HG02885 (cell line): Measurements from ENCODE around the gene KIF25.

Experiments used
- ATAC-seq: cut with Tn5 transposase; IDR thresholded peaks from one replicate; pipeline ENCODE4 v1.9.1; 2021; ENCODE audit warnings: mild to moderate bottlenecking; ENCODE audit not compliant: unreplicated experiment, poor library complexity

Gene KIF25

DNA sequence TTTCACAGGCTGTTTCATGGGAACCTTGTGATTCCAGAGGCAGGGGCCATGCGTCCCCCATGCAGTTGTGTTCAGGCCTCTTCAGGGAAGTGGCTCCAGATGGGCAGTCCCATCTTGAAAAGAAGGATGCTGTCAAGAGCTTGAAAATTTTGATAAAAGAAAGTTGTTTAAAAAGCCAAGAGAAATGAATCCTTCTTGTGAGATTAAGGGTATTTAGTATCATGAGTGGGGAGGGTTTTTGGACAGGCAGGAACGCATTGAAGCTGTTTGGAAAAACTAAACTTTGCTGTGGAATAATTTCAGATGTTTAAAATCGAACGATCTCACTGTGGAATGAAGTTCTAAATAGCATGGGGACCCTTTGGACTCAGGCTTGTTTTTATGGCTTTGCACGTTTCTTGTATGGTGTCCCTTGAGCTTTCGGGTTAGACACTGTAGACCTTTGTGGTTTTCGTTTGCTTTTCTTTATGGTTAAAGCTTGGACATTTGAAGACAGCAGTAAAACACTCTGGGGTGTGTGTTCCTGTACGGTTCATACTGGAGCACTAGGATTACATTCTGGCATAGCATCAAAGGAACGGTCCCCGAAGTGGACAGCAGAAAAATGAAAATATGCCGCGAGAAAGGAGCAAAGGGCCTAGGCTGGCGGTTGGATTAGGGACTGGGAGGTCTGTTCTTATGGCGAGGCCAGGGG, 18.2 kb downstream of the KIF25 start:
- no peak for ATAC-seq

DNA sequence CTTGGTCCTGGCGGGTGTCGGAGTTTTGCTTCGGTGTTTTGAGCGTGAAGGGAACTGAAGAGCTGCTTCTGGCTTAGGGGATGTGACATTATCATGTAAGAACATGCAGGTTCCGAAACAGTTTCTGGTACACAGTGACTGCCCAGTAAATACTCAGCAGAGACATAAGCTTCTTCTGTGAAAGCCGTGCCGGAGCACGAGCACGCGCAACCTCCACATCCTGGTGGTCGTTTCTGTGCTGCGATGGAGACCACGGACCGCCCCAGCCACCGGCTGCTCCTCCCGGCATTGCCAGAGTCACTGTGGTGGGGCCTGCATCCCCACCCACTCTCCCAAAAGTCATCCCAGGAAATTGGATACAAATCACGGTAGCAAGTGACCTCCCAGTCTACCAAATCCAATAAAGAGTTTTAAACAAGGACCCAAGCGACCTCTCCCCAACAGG, 18.7 kb downstream of the KIF25 start:
- no peak for ATAC-seq

DNA sequence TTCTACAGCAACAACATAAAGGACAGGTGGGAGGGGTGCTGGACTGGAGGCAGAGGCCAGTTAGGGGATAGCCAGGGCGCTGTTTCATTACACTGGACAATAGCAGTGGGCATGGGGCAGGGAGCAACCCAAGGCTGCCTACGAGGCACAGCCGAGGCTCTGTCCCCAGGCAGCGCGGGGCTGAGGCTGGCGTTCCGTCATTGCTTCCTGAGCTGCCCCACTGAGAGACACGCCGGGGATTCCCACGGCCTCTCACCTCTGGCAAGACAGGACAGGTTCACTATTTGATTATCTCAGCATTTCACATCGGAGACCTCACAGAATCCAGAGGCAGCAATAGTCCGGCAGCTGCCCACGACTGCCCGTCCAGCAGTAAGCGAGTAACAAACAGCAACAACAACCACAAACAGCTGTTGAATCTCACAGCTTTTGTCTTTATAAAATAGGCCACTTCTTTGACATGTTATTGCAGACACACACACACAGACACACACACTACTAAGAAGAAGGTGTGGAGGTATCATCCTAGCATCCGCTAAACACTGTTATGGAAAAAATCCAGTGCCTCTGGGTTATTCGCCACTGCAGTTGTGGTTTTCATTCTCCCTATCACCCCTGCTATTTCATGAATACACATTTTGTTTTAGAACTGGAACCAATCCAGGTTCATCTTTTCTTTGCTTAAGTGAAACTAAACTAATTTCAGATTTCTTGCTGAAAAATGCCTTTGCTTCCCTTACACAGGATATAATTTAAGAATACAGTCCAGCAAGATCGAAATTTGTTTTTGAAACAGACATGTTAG, 19.5 kb downstream of the KIF25 start:
- no peak for ATAC-seq

DNA sequence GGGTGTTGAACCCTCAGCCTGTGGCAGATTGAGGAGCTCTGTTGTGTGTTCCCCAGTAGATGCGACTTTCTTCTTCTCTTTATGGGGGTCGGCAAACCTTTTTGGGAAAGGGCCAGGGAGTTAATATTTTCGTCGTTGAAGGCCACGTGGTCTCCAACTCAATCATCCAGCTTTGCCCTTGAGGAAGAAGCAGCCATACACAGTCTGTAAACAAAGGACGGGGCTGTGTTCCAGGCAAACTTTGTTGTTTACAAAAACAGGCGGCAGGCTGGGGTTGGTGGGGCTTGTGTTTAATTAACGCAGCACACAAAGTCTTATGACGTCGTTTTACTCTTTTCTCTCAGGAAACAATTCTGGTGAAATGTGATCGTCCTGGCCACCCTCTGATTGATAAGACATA, 20.2 kb downstream of the KIF25 start:
- ATAC-seq: no peak

DNA sequence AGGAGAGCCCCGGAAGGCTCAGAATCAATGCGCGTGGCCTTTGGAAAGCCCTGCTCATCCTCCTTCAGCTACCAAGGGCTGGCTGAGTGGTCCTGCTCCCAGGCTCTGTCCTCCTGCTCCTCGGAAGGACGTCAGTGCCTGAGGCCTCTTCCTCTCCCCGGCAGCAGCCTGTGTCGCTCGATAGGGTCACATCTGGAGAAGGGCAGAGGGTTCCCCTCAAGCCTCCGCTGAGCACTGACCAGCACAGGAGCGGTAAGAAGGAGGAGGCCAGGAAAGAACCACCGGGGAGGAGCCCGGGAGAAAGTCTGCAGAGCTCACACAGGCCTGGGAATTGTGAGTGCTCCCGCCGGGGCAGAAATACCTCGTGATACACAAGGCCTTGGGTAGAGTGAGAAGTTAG, 21.2 kb downstream of the KIF25 start:
- no peak for ATAC-seq

DNA sequence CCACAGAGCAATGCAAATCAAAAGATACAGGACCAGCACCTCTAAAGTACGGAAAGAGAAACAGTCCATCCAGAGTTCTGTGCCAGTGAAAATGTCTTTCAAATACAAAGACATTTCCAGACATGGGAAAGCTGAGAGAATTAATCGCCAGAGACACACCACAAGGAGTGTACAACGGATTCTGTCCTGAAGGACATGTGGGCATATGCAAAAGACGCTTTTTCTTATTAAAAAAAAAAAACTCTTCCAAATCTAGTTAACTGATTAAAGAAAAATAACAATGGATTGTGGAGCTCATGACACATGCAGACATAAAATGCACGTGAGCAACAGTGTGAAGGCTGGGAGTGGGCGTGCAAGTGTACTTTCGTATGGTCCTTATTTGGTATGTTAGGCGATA, 22.8 kb downstream of the KIF25 start:
- ATAC-seq: no peak

DNA sequence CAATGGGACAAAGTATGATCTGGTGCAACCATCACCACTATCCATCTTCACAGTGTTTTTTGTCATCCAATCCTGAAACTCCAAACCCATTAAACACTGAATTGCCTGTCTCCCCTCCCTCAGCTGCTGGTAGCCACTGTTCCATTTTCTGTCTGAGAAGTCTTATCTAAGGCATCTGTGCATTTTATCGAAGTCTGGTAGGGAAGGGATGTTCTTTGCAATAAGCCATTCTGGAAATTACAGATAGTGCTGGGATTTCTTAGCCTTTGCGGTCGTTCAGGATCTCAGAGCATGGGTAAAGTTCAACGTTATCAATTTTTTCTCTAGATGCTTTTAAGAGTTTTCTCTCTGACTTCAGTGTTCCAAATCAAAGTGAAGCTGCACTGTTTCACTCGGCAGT, 24.1 kb downstream of the KIF25 start:
- no peak for ATAC-seq

DNA sequence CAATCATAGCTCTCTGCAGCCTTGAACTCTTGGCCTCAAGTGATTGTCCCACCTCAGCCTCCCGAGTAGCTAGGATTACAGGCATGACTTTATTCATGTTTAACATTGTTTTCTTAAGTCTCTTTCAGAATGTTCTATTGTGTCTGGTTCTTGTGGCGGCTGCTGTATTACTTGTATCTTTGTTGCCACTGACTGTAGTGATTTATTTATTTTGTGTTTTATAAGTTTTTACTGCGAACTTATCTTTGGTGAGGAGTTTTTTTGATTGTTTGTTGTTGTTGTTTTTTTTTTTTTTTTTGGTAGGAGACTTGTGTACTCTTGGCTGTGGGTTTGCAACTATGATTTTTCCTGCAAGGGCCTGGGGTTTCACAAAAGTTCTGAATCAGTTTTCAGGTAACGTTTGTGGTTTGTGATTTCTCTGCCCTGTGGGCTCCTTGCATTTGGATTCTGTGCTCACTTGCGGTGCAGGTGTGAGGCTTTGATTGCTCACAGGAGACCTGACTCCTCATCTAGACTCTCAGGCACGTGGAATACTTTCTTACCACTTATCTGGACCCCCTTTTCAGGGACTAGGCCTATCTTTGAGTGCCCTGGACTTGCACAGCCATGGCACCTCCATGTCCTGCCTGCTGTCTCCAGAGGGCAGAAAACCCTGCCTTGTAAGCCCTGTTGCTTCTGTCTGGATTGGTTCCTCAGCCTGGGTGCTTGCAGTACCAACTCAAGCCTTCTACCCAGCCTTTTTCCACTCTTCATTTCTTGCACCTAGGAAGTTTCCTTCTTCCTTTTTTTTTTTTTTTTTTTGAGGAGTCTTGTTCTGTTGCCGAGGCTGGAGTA, 25.2 kb downstream of the KIF25 start:
- no peak for ATAC-seq

DNA sequence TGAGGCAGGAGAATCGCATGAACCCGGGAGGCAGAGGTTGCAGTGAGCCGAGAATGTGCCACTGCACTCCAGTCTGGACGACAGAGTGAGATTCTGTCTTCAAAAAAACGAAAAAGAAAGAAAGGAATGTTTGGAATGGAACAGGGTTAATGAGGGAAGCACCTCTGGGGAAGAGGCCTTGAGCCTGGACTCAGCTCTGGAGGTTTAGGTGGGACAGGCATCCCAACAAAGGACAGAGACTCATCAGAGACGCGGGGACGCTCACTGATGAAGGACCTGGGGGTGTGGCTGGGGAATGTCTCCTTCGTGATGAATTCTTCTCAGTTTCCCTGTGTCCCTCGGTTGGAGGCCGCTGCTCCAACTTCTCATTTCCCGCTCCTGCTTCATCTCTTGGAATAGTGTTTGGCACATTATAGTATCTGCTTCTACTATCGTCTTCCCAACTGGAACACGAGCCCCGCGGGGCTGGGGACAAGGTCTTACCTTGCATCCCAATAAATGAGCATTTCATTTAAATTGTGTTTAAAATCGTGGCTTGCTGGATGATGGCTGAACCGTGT, 27.6 kb downstream of the KIF25 start:
- no peak for ATAC-seq

DNA sequence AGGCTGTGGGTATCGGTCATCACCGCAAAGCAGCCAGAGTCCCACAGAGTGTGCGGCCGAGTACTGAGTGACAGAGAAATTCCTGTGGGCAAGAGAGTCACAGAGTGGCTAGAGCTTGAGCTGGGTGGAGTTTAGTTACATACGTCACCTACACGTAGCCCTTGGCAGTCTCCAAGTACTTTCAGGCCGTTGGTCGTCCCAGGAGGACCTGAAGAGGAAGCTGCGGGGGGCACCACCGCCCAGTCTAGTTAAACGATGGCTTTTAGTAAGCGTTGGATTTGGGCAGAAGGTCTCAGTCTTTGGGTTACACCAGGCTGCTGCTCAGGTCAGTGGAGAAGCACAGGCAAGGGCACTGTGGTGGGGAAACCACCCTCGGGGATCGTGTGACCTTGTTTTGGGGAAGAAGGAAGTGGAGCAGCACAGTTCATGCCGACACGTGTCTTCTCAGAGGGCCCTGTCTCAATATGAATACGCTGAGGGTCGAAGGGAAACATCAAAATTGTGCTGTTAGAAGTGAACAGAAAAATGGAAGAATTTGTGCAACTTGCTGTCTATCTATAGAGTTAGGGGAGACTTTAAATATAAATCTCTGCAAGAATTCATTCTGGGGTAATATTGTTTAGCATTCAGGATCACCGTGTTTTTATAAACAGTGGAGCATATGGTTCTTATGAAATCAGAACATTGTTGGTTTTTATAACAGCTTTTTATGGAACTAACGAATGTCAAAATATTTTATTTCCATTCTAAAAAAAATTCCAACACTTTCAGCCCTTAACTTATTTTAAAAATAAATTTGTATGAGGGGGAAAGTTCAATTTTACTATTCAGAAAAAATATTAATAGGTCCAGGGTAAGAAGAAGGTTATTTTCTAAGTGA, 28.6 kb downstream of the KIF25 start:
- no peak for ATAC-seq

DNA sequence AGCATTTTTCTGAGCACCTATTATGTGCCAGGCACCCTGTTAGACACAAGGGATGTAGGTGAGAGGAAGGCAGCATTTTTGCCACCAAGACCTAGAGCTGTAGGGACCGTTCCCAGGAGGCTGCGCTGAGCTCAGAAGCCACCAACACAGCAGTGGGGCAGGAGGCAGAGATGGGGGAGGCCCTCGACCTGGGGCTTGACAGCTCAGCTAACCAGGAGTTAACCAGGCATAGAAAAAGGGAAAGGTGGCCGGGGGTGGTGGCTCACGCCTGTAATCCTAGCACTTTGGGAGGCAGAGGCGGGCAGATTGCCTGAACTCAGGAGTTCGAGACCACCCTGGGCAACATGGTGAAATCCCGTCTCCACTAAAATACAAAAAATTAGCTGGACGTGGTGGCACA, 29.5 kb downstream of the KIF25 start:
- ATAC-seq: no peak

DNA sequence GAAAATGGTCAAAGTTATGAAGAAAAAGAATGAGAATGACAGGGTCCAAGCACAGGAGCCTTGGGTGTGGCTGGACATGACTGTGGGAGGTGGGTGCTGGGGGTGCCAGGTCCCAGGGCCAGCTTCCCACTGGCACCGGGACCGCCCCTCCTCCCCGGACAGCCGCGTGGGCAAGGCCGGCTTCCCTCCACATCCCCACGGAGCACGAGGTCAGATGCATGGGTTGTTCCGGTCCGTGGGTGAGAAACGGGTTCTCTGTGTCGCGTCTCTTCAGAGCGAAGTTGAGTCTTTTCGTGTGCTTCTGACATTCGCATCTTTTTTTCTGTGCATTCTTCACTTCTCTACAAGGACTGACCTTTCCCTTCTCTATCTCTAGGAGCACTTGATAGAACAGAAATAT, 30.1 kb downstream of the KIF25 start:
- ATAC-seq: no peak

DNA sequence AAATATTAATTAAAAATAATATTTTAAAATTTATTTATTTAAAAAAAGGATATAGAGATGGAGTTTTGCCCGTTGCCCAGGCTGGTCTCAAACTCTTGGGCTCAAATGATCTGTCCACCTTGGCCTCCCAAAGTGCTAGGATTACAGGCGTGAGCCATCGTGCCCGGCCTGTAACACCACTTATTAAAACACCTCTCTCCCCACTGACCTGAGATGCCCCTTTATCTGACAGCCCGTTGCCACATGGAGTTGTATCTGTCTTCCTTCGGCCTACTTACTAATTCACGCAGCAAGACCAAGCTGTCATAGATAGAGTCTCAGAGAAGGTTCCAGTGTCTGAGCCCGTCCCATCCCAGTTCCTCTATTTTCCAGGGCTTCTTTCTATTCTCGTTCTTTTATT, 30.7 kb downstream of the KIF25 start:
- no peak for ATAC-seq

DNA sequence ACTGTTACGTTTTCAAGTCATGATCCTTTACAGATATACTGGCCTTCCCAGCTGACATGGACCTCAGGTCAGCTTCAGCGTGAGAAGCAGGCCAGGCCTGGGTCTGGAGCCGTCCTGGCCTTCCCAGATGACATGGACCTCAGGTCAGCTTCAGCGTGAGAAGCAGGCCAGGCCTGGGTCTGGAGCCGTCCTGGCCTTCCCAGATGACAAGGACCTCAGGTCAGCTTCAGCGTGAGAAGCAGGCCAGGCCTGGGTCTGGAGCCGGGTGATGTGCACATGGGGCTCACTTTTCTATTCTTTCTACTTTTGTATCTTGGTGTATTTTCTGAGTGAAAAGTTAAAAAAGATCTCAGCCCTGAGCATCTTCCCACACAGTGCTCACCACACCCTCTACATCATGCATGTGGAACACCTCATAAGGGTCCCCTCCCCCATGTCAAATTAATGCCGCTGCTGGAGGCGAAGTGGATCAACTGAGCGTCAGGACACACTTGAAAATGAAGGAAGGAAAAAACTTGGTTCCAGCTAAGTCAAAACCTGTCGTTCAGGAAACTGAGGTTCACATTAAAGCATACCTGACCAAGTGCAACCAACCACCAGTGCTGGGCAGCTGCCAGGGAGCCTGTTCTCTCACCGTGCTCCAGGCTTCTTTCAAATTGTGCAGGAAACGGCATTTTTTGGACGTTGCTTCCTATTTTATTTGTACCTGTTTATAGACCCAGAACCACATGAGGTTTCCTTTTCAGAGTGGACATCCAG, 32.2 kb downstream of the KIF25 start:
- no peak for ATAC-seq

DNA sequence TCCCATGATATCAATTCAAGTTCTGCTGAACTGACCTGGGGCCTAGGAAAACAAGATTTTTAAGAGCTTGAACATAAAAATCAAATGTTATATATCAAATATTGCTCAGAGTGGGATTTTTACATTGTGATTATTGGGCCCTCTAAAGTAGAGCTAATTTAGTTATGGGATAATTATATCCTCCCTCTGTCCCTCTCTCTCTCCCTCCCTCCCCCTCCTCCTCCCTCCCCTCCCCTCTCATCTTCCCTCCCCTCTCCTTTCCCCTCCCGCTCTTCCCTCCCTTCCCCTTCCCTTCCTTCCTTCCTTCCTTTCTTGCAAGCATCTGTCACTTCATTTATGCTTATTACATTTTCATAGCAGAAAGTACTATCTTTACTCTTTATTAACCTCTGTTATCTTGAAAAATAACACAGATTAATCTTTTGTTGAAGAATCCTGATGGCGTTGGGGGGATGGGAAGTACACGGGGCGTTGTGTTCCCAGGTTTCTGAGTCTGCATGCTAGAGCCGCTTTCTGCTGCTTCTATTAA, 32.8 kb downstream of the KIF25 start:
- no peak for ATAC-seq

DNA sequence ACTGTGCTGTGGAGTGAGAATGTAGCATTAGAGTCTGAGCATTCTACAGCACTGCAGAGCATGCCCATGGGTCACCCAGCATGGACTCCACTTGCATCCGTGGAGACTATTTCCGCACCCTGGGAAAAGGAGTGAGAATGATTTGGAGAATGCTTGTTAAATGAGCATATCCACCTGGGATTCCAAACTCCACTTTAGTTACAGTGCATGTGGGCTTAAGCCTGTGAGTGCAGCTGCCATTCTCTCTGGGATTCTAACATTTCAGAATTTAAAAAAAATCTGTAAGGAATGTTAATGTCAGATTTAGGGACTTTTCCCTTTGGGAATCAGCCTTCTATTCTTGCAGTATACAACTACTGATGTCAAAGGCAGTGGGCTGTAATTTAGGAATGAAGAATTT, 33.4 kb downstream of the KIF25 start:
- no peak for ATAC-seq

DNA sequence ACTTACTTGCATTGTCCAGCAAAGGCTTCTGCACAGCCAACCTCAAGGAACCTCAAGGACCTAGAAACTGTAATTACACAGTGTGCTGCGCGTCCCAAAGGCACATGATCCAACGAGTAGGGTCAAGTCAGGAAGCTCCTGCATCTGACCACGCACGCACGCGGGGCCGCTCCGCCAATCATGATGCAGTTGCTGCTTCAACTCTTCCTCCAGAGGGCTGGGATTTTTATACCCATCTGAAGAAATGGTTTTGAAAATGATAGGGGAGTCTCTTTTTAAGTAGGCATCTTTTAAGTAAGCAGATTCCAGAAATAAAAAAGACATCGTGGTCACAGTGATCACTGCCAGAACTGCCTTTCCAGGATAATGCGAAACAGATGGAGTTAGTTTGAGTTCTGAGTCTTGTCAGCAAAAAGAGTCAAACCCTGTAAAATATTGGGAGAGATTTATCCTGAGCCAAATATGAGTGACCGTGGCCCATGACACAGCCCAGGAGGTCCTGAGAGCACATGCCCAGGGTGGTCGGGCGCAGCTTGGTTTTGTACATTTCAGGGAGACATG, 34.0 kb downstream of the KIF25 start:
- ATAC-seq: no peak

DNA sequence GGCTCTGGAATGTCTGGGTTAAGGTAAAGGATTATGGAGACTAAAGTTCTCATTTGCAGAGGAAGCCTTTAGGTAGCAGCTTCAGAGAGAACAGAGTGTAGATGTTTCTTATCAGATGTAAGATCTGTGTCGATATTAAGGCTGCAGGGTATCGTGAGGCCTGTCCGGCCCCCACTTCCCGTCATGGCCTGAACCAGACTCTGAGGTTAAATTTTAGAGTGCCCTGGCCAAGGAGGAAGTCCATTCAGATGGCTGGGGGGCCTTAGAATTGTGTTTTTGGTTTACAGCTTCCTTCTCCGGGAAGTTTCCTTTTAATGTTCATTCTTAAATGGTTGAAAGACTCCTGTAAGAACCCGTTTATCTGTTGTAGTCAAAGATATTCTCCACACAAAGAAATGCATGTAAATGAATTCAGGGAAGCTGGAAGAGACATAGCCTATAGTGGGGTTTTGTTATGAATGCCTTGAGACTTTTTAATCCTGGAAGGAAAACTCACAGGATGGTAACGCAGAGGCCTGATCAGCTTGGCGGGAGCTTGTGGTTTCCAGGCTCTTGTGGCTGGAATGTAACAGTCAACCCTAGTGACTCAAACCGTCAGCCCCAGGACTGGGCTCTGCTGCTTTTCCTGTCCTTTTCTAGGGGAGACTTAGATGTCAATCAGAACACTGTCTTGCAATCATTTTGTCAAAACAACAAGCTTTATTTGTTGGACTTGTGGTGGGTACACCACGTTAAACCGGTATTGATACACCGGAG, 34.7 kb downstream of the KIF25 start:
- no peak for ATAC-seq
